Ammon's horn (tissue), 1 donor: ENCODE data around the gene GRID1.

ENCODE experiments used
- DNase-seq: peaks from one replicate; pipeline ENCODE4 v3.0.0-alpha.2; 2016; ENCODE audit warnings: low spot score

Gene GRID1

DNA sequence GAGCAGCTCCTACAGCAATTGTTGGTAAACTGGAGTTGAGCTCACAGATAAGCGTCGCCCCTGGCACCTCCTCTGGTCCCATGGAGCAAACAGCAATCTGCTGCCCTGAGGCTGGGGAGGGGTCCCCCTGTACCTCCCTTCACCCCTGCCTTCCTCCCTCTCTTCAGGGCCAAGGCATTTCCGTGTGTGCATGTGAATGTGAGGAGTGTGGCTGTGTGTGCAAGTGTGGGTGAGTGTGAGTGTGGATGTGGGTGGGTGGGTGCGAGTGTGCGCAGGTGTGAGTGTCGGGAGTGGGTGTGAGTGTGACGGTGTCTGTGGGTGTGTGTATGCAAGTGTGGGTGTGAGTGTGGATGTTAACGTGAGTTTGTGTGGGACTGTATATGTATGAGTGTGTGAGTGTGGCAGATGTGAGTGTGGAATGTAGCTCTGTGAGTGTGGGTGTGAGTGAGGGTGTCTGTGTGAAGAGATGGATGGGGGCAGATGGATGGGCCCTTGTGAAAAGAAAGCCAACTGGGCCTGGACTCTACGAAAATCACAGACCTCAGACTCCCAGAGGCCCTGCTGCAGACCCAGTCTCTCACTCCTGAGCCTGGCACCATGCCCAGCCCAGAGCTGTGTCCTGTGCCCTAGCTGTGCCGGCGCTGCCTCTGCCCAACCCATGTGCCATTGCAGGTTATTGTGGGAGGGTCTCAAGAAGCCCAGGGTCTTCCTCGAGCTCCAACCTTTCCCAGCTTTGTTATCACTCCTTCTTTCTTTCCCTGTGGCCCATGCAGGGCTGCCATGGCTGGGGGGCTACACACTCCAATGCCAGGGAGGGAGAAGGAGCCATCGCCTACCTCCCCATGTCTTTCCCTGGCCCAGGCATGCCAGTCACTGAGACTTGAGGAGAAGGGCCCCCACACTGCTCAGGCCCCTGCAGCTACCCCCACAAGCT lies 73.9 kb downstream of the GRID1 start:
- peak; percentile 68 for DNase-seq

DNA sequence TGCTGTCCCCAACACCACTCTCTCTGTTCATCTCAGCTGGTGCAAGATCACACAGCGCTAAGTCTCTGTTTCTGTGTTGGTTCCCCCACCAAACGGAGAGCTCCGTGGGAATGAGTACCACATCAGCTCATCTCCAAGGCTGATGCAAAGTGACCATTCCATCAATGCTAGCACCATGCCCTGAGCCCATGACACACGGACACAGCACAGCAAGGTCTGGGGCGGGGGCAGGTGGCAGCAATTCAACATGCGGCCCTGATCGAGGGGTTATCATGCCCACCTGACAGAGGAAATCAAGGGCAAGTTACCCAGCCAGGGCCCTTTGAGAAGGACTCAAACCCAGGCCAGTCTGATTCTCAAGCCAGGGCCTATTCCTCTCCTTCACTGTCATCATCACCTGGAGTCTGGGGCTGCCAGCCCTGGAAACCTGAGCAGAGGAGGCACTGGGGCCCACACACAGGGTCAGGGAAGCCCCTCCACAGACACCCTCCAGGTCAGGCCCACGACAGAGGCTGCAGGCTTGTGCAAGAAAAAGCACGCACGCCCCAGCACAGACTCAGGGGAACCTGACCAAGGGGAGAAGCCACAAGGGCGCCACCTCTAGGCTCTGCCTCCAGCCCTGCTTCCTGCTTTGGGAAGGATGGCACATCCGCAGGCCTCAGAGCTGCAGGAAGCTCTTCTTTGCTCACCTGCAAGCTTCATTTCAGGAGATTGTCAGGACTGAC lies 74.8 kb downstream of the GRID1 start:
- DNase-seq: no peak

DNA sequence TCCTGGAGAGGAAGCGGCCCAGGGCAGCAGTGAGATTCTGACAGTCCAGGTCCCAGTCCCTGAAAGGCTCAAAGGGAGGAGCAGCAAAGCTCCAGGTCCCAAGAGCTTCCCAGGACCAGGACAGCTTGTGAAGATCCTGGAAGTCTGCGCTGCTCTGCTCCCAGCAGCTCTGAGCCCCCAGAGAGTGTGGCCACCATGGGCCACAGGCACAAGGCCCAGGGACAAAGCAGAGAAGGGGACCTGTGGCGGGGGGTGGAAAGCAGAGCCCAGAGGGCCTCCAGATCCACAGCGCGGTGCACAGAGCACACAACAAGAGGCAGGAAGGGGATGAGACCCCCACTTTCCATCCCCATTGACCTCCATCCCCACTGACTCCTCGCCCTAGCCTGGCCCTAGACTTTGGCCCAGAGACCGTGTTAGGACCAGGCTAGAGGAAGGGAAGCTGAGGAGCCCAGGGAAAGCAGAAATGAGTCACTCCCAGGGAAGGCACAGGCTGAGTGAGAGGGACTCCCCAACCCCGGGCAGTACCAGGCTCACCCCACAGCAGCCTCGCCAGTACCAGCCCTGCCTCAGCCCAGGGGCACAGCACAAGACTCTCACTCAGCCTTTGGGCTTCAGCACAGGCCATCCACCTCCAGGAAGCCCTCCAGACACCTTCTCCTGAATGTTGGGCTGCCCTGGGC lies 75.5 kb downstream of the GRID1 start:
- DNase-seq: no peak

DNA sequence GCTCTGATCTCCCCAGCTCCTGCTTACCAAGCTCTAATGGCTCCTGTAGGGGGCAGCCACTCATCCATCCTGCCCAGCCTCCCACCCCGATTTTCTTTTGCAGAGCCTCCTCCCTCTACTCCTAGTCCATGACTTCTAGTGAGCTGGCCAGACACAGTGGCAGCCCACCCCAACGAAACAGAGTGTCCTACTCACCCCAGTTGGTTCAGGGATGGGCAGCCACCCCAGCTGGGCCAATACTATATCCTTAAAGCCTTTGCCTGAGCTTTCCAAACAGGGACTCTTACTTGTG lies 77.1 kb downstream of the GRID1 start:
- no peak for DNase-seq

DNA sequence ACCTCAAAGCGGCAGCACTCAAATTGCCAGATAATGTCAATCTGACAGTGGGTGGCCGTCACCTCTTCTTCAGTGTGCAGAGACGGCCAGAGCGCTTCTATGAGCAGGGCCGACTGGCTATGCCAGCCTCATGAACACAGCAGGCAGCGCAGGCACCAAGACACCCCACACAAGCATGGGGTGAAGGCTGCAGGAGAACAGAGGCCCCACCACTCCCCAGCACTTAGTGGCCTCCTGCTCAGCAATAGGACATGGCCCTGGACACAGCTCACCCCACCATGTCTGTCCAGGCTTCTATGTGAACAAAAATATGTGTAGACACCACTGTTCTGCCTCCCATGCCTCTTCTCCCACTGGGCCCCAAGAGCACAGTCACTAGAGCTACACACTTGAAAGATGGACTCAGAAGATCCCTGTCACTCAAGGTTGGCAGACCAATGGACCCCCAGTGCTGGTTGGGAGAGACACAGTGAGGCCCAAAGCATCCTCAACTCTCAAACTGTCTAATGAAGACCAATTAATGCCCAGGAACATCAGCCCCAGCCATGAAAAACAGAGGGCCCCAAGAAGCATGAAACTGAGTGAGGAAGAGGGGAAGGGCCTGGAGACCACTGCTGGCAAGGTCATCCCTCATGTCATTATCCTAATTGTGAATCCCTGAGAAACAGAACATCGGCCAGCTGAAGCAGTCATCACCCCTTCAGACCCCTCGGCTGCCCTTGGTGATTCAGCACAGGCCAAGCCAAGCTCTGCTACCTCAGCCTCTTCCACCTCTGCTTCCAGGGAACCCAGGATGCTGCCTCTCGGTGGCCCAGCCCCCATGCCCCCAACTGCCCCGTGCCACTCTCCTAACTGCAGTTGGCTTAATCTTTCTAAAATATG lies 77.7 kb downstream of the GRID1 start:
- DNase-seq: no peak

DNA sequence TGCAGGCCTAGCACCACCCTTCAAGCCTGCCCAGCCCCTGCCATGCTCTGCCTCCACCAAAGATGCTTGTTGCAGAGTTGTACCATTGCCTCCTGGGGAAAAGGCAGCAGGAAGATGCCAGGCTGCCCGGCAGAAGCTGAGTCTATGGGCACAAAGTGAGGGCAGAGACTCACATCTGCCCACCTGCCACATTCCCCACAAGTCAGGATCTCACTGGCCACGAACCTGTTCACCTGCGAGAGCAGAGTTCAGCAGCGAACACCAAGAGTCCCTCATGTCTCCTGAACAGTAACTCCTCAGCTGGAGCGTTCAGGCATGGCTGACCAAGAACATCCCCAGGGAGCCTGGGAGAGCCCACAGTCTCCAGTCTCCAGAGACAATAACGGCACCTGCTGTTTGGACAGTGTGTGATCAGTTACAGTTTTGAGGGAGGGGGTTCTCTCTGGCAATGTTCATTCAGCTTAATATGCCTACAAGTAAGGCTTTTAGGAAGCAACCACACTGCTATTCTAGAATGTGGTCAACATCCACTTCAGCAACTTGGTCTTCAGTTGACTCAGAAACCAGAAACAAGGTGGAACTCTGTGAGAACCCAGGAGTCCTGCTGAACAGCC lies 78.5 kb downstream of the GRID1 start:
- no peak for DNase-seq

DNA sequence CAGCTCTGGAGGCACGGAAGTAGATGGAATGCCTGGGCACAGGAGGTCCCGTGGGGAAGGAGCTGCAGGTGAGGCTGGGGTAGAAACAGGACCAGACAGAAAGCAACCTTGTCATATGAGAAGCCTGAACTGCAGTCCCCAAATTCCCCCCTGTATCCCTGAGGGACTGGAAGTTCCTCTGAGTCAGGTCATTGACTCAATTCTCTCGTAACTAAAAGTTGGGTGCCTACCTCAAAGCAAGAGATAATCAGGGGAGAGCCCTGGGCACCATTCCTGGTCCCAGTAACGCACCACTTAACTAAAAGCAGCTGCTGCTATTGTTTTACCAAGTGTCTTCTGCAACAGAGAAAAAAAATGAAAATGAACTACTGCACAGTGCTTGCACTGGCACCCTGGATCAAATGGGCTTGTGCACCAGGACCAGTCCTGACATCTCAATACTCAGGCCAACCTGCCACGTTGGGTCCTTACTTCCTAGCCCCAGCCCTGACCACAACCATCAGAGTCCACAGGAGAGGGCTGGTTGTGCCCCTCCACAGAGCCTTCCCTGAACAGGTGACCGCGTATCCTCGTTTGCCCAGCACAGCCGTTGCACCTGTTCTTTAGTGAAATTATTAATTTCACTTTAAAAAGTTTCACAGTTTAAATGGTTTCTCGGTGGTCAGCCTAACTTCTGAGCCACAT lies 79.3 kb downstream of the GRID1 start:
- no peak for DNase-seq

DNA sequence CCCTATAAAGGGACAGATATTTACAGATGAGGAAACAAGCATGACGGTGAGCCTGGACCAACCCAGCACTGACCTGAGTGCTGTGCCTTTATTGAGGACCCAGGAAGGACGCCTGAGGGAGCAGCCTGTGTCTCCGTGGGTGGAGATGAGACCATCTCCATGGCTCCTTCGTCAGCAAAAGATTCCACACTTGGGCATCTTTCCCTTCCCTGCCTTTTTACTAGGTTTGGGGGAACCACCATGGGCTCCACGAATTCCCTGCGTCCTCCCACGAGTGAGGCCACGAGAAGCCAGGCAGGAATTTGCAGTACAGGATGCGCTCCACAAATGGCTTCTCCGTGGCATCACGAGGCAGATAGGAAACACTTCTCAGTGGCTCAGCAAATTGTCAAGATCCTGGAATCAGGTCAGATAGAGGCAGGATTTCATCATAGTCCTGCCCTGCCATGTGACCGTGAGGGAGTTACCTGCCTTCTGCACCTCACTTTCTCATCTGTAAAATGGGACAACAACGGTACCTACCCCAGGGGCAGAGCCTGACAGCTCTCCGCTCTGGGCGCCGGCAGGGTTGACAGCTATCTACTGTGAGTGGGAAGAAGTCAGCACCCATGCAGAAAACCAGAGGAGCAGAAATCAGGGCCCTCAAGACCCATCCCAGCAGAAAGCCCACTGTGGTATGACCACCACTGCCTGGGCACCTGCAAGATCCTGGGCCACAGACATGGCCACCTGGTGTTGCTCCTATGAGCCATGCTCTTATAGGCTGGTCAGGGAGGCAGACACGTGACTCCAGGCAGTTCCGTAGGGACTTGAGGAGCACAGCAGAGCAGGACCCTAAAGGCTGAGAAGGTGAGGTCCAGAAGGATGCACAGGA lies 80.1 kb downstream of the GRID1 start:
- DNase-seq: no peak

DNA sequence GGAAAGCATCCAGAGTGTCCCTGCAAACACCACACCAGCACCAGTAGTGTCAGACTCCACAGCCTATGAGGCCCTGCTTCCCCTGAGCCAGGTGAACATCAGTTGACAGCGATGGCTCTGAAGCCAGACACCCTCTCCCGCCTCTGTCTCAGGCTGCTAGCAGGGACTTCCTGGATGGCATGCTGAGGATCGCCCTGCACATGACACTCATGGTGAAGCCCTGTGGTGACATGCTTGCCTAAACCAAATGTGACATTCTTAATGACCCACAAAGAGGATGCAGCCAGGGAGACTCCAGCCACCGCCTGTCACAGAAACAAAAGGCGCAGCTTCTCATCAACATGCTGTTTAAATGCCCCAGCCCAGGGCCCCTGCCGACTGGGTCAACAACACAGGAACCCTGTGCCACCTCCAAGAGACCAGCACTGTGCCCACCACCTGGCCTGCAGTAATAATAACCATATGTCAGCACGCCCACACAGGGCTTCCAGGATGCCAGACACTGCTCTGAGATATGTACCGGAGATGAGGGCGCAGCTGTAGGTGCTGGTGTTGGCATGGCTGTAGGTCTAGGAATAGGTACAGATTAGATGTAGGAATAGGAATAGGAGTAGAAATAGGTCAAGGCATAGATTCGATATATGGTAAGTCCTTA lies 81.3 kb downstream of the GRID1 start:
- no peak for DNase-seq

DNA sequence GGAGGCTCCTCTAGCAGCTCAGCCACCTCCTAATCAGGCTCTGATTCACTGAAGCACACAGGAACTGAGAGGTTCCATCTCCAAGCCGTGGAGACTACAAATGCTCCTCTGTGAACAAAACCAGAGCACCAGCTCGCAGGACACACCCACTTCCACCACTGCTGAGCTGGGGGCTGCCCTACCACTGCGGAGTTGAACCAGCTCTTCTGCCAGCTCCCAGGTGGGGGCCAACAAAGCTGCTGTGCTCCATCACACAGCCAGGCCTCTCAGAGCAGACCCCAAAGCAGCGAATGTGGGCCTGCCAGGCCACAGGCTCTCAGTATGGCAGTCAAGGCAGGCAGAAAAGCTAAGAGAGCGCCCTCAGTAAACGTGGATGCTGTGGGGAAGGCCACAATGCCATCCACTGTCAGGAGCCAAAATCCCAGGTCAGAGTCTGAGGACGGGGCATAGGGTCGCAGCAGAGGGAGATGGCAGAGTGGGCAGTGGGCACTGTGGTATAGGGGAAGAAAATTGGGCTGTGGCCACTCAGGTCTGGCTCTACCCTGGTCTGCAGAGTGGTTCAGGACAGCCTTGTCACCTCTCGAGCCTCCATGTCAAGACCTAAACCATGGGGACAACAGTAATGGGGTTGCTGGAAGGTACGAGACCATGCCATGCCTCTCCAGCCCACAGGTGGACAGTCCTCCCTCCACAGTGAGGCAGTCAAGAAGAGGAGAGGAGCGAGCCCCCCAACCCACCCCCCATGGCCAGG lies 82.1 kb downstream of the GRID1 start:
- no peak for DNase-seq

DNA sequence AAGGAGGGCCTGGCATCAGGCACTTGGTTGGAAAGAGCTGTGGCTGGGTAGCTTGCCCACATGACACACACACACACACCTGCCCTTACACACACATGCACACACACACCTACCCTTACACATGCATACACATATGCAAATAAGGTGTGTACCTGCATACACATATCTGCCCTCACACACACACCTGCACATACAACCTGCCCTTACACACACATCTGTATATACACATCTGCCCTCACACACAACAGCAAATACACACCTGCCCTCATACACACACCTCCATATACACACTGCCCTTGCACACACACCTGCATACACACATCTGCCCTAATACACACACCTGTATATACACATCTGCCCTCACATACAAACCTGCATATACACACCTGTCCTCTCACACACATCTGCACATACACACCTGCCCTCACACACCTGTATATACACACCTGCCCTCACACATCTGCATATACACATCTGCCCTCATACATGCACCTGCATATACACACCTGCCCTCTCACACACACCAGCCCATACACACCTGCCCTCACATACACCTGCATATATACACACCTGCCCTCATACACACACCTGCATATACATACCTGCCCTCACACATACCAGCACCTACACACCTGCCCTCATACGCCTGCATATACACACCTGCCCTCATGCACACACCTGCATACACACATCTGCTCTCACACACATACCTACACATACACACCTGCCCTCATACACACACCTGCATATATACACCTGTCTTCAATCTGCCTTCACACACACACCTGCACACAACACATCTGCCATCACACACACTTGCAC lies 82.9 kb downstream of the GRID1 start:
- no peak for DNase-seq

DNA sequence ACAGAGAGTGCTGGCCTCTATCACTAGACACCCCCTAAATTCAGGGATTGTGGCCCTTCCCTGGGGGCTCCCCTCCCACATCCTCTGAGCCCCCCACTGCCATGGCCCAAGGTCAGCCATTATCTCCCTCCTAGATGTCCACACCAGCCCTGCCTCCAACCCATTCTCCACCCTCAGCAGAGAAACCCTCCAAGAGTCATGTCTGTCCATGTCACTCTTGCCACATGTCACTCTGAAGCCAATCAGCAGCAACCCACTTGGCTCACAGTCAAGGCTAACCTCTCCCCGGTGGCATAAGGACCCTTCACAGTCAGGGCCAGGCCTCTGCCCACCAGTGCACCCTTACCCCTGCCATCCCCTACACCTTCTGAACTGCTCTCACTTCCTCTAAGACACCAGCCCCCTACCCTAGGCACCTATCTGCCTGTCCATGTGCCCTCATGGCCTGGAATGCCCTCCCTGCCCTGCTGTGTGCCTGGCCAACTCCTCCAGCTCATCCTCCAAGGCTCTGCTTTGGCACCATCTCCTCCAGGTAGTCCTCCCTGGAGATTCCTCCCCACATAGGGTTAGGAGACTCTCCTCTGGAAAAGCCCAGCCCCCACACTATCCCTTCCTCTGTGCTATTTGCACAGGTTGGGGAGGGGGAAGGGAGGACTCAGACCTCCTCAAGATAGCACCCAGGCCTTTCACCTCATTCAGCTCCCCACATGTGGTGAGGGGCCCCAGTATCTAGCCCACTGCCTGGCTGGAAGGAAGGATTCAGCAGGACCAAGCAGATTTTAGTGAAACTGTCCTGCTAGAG lies 83.7 kb downstream of the GRID1 start:
- no peak for DNase-seq

DNA sequence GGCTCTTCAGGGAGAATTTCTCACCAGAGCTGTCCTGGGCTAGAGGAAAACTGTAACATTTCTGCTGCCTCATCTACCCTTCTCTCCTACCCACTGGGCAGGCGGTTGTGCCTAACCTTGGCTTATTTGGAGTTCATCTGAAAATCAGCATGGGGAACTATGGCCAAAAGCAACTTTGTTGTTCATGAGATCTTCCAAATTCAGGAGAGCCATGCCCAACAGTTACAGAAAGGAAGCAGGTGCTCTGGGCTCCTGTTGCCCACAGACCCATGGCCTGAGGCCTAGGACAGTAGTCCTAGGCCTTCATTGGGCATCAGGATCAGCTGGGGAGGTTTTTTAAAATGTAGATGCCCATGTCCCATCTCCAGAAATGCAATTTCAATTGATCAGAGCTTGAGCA lies 85.2 kb downstream of the GRID1 start:
- no peak for DNase-seq

DNA sequence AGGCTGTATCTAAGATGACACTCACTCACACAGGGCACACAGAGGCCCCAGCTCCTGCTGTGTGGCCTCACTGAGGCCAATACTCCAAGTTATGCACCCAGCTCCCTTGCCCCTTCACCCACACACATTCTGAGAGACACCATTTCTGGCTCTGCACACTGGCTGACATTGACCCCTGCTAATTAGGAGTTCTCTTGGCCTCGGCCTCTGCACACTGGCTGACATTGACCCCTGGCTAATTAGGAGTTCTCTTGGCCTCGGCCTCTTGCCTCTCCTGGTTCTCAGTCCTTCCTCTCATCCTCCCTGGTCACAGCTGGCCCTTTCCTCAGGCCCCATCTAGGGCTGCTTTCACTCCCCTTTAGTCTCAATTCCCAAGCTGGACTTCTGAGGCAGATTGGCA lies 97.3 kb downstream of the GRID1 start:
- no peak for DNase-seq

DNA sequence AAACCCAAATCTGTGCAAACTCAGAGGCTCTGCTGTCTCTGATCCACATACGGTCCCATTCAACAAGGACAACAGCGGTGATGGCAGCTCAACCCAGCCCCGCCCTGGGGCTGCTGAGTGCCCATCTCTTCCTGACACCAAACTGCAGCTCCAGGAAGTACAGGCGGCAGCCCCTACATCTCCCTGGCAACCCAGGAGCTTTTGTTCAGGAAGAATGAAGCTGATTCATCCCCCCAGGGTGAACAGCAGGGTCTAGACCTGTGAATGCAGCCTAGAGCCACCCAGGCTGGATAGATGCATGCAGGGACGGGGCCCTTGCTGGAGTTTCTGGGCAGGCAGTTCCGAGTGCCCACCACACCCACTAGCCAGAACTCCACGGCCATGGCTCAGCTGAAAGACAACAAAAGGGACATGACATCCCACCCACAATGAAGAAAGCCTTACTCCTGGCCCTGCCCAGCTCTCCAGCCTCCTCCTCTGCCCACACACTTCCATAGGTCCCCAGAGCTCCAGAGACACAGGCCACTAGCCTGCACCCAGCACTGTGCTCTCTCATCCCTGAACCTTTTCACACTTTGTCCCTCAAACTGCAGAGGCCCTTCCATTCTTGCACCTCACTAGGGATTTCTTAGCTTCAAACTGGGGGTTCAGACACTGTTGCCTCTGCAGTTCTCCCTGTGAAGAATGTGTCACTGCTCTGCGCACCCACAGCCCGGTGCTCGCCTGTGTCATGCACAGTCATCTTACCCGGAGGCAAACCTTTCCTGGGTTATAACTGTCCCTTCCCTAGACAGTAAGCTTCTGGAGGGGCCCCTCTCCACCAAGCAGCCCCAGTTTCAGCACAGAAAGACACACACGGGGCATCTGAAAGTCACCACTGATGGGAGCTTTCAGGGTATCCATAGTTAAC lies 99.1 kb downstream of the GRID1 start:
- peak; percentile 59 for DNase-seq
